ENCODE data around the gene STX8.

STX8 gene

GRCh38 chr17:9226794-9227135 lies 348.9 kb downstream of the STX8 start:
- no peak for DNase-seq (ENCODE audit: low read depth in 2 of 2)

- DNase-seq (ENCODE audit: low read depth in 2 of 2), result no peak
Observed at GRCh38 chr17:9226130-9226793, 349.4 kb downstream of the STX8 start.

- DNase-seq (ENCODE audit: low read depth in 2 of 2), result no peak
Observed at GRCh38 chr17:9225305-9226101, 350.1 kb downstream of the STX8 start.

- DNase-seq (ENCODE audit: low read depth in 2 of 2), result no peak
Observed at GRCh38 chr17:9224485-9224884, 351.1 kb downstream of the STX8 start.

GRCh38 chr17:9223531-9223930 lies 352.1 kb downstream of the STX8 start:
- no peak for DNase-seq (ENCODE audit: low read depth in 2 of 2)

GRCh38 chr17:9221922-9222180 lies 353.8 kb downstream of the STX8 start:
- DNase-seq (ENCODE audit: low read depth in 2 of 2), result no peak

- no peak for DNase-seq (ENCODE audit: low read depth in 2 of 2)
Observed at GRCh38 chr17:9221147-9221921, 354.3 kb downstream of the STX8 start.

GRCh38 chr17:9220398-9221146 lies 355.0 kb downstream of the STX8 start:
- no peak for DNase-seq (ENCODE audit: low read depth in 2 of 2)

GRCh38 chr17:9219631-9220397 lies 355.8 kb downstream of the STX8 start:
- DNase-seq (ENCODE audit: low read depth in 2 of 2), result no peak

GRCh38 chr17:9218911-9219310 lies 356.7 kb downstream of the STX8 start:
- no peak for DNase-seq (ENCODE audit: low read depth in 2 of 2)

GRCh38 chr17:9218064-9218635 lies 357.5 kb downstream of the STX8 start:
- no peak for DNase-seq (ENCODE audit: low read depth in 2 of 2)

GRCh38 chr17:9217151-9218056 lies 358.2 kb downstream of the STX8 start:
- DNase-seq (ENCODE audit: low read depth in 2 of 2), result no peak

GRCh38 chr17:9215465-9215864 lies 360.2 kb downstream of the STX8 start:
- DNase-seq (ENCODE audit: low read depth in 2 of 2), result no peak

- no peak for DNase-seq (ENCODE audit: low read depth in 2 of 2)
Observed at GRCh38 chr17:9213303-9213640, 362.3 kb downstream of the STX8 start.

- DNase-seq (ENCODE audit: low read depth in 2 of 2), result no peak
Observed at GRCh38 chr17:9212376-9213302, 363.0 kb downstream of the STX8 start.

- no peak for DNase-seq (ENCODE audit: low read depth in 2 of 2)
Observed at GRCh38 chr17:9211133-9211765, 364.4 kb downstream of the STX8 start.

GRCh38 chr17:9209781-9210370 lies 365.7 kb downstream of the STX8 start:
- no peak for DNase-seq (ENCODE audit: low read depth in 2 of 2)

- DNase-seq (ENCODE audit: low read depth in 2 of 2), result no peak
Observed at GRCh38 chr17:9209347-9209746, 366.3 kb downstream of the STX8 start.

Measured in stimulated activated CD4-positive, alpha-beta T cell treated with anti-CD3 and anti-CD28 coated beads, Interleukin-1b, Interleukin-23, amount 100 ng/mL, for 1 hour (primary cell).